WTC11 (cell line): Measurements from ENCODE around the gene PCSK9.

Source experiments
- NR1H2 ChIP-seq: sonication (generic); formaldehyde crosslinking; IDR thresholded peaks from 2 replicates; pipeline ENCODE4 v1.9.0; 2021; ENCODE audit warnings: mild to moderate bottlenecking, moderate library complexity, missing genetic modification reagents
- SOX15 ChIP-seq: fragments of 250-450 bp; sonication (Bioruptor Pico); IDR thresholded peaks from 2 replicates; pipeline ENCODE4 v1.9.0; 2021; ENCODE audit warnings: mild to moderate bottlenecking
- SP1 ChIP-seq: sonication (generic); formaldehyde crosslinking; conservative IDR thresholded peaks from 2 replicates; pipeline ENCODE4 v1.8.1; 2022; ENCODE audit warnings: missing genetic modification reagents
- TF ChIP-seq, protein P1 (sequence below): fragments of 200-600 bp; IDR thresholded peaks from 2 replicates; pipeline ENCODE4 v1.8.0; 2022; ENCODE audit warnings: antibody characterized with exemption

DNA sequence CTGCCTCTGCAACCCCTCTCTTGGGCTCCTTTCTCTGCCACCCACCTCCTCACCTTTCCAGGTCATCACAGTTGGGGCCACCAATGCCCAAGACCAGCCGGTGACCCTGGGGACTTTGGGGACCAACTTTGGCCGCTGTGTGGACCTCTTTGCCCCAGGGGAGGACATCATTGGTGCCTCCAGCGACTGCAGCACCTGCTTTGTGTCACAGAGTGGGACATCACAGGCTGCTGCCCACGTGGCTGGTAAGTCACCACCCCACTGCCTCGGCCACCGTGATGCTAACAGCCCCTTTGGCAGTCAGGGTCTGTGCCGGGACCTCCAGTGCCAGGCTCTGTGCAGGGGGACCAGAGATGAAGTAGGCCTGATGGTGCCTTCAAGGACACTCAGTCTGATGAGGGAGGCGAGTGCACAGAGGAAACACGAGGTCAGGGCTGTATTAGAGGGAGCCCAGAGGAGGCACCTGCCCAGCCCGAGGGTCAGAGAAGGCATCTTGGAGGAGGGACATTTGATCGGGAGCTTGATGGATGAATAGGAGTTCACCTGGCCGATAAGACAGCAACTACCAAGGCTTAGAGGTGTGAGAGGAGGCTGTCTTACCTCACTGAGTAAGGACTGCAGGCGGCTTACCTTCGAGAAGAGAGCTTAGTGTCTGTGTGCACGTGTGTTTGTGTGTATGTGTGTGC is 18.1 kb downstream of the PCSK9 start:
- TF ChIP-seq, protein P1, sequence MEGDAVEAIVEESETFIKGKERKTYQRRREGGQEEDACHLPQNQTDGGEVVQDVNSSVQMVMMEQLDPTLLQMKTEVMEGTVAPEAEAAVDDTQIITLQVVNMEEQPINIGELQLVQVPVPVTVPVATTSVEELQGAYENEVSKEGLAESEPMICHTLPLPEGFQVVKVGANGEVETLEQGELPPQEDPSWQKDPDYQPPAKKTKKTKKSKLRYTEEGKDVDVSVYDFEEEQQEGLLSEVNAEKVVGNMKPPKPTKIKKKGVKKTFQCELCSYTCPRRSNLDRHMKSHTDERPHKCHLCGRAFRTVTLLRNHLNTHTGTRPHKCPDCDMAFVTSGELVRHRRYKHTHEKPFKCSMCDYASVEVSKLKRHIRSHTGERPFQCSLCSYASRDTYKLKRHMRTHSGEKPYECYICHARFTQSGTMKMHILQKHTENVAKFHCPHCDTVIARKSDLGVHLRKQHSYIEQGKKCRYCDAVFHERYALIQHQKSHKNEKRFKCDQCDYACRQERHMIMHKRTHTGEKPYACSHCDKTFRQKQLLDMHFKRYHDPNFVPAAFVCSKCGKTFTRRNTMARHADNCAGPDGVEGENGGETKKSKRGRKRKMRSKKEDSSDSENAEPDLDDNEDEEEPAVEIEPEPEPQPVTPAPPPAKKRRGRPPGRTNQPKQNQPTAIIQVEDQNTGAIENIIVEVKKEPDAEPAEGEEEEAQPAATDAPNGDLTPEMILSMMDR = no peak
- TF ChIP-seq NR1H2 (CRISPR knock-in tag) (no peak), SOX15 (CRISPR knock-in tag) (no peak), SP1 (CRISPR knock-in tag) (no peak)
